Neutrophil (primary cell): ENCODE data around the gene PDGFD.

ENCODE experiments used
- H3K27ac ChIP-seq: fragments of 200-600 bp; sonication (generic); 2 replicates; pipeline ENCODE4 v1.5.1; 2016; ENCODE audit warnings: mild to moderate bottlenecking, moderate library complexity
- H3K27me3 ChIP-seq: fragments of 200-600 bp; sonication (generic); 2 replicates; pipeline ENCODE4 v1.6.0; 2016; ENCODE audit warnings: mild to moderate bottlenecking
- H3K36me3 ChIP-seq: fragments of 200-600 bp; sonication (generic); 2 replicates; pipeline ENCODE4 v1.5.1; 2017
- H3K4me1 ChIP-seq, 2 experiments: fragments of 200-600 bp in 1 of 2; sonication (generic) in 1 of 2; 1 replicate in 1 of 2; 2 replicates in 1 of 2; pipeline versions ENCODE4 v1.5.1 to v1.6.1; 2013 to 2016; ENCODE audit warnings: low read depth in 1 of 2, low read length in 1 of 2, mild to moderate bottlenecking in 1 of 2, moderate library complexity in 1 of 2; ENCODE audit not compliant: control insufficient read depth in 1 of 2, insufficient read depth in 1 of 2
- H3K4me3 ChIP-seq, 2 experiments: fragments of 200-600 bp in 1 of 2; sonication (generic) in 1 of 2; 1 replicate in 1 of 2; 2 replicates in 1 of 2; pipeline ENCODE4 v1.5.1; 2013 to 2016; ENCODE audit warnings: low read depth in 1 of 2, low read length in 1 of 2, mild to moderate bottlenecking in 1 of 2, moderate library complexity in 1 of 2
- H3K9me3 ChIP-seq: fragments of 200-600 bp; sonication (generic); 2 replicates; pipeline ENCODE4 v1.5.1; 2016
- TF ChIP-seq, protein P1 (sequence below): fragments of 200-600 bp; sonication (generic); IDR thresholded peaks from 2 replicates; pipeline ENCODE4 v1.5.1; 2016; ENCODE audit warnings: antibody characterized with exemption

PDGFD gene

DNA sequence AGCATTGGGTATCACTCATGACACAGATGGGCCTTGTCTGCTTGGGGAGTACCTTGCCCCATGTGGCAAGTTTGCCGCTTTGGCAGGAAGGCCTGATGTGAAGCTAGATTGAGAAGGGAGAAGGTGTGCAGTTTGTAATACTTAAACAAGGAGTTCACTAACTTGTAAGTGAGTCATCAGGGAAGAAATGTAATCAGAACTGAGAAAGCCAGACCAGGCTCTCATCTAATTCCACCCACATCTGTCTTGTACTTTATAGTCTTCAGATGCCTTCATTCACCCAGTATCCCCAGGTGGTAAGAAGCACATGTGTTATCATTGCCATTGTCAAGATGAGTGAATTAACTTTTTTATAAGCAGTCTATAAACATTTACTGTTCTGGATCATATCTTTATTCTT, 243.5 kb downstream of the PDGFD start:
- Histone ChIP-seq H3K27ac (no peak overlapping the region), H3K36me3 (no peaks in the 10 kb centered on the region), H3K27me3 (no peaks in the 10 kb centered on the region), H3K4me3 (no peak overlapping the region), H3K9me3 (no peaks in the 10 kb centered on the region), H3K4me1 (no peaks in the 10 kb centered on the region)
- TF ChIP-seq, protein P1, sequence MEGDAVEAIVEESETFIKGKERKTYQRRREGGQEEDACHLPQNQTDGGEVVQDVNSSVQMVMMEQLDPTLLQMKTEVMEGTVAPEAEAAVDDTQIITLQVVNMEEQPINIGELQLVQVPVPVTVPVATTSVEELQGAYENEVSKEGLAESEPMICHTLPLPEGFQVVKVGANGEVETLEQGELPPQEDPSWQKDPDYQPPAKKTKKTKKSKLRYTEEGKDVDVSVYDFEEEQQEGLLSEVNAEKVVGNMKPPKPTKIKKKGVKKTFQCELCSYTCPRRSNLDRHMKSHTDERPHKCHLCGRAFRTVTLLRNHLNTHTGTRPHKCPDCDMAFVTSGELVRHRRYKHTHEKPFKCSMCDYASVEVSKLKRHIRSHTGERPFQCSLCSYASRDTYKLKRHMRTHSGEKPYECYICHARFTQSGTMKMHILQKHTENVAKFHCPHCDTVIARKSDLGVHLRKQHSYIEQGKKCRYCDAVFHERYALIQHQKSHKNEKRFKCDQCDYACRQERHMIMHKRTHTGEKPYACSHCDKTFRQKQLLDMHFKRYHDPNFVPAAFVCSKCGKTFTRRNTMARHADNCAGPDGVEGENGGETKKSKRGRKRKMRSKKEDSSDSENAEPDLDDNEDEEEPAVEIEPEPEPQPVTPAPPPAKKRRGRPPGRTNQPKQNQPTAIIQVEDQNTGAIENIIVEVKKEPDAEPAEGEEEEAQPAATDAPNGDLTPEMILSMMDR = no peak

DNA sequence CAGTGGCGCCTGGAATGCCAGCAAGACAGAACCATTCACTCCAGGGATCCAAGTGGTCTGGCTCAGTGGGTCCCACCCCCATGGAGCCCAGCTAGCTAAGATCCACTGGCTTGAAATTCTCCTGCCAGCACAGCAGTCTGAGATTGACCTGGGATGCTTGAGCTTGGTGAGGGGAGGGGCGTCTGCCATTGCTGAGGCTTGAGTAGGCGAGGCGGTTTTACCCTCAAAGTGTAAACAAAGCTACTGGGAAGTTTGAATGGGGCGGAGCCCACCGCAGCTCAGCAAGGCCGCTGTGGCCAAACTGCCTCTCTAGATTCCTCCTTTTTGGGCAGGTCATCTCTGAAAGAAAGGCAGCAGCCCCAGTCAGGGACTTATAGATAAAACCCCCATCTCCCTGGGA, 253.2 kb downstream of the PDGFD start:
- TF ChIP-seq, protein P1 = no peak
- H3K4me1 ChIP-seq = peaks cover 21 to 24% of the 10 kb centered on the region in 2 experiments
- no peak overlapping the region for H3K4me3 ChIP-seq
- H3K27me3 ChIP-seq = no peaks in the 10 kb centered on the region
- no peaks in the 10 kb centered on the region for H3K36me3 ChIP-seq
- H3K27ac ChIP-seq = no peak overlapping the region
- no peaks in the 10 kb centered on the region for H3K9me3 ChIP-seq

DNA sequence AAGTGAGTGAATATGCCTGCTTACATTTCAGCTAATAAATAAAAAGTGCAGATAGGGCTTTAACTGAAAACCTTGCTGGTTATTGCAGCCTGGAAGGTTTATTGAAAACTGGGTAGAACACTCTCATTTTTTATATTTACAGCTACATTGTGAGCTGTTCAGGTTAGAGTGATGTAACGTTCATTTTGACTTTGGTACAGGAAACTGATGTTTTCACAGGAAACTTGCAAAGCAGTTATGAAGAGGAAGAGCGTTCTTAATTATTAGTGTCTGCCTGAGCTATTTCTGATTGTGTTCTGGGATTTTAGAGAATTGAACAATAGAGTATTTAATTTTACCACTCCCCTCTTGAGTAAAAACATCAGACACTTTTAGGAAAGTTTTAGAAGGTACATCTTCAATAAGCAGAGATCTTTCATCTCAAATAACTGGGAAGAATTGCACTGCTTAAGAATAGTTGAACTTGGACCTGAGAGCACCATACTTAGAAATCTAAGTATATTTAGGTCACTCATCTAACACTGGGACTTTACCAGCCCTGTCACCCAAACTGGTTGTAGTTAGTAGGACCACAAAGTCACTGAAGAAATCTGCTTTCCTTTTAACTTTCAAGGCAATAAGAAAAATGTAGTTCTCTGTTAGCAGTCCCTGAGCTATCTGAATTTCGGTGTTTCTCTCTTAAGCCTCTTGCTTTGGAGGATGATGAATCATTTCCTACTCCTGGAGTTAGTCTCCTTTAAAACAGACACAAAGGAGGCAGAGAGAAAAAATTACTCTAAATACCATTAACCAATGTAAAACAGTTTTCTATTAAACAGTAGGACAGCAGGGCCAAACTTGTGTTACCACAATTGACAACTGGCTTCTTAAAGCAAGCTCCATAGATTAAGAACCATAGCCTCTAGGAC, 256.1 kb downstream of the PDGFD start:
- Histone ChIP-seq H3K27ac (peak overlapping the region; percentile 62), H3K9me3 (no peaks in the 10 kb centered on the region), H3K27me3 (no peaks in the 10 kb centered on the region), H3K4me3 (no peak overlapping the region), H3K36me3 (no peaks in the 10 kb centered on the region), H3K4me1 (peaks cover 29 to 32% of the 10 kb centered on the region in 2 experiments)
- TF ChIP-seq, protein P1 = no peak

DNA sequence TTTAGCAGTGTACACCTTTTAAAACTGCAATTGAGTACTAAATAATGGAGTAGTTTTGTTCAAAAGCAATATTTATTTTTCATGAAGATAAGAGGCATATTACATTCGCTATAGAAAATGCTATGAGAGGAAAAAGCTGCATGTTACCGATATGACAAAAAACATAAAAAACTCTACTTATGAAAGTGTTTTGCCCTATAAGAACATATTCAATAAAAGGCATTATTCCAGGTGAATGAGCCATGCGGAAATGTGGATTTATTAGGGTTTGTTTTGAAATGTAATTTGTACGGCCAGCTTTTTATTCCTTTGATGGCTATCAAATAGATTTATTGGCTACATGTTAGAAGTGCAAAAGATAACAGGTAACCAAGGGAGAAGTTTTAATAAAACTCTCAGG, 256.8 kb downstream of the PDGFD start:
- Histone ChIP-seq H3K27ac (peak overlapping the region; percentile 62), H3K4me1 (peaks cover 29 to 32% of the 10 kb centered on the region in 2 experiments), H3K36me3 (no peaks in the 10 kb centered on the region), H3K27me3 (no peaks in the 10 kb centered on the region), H3K4me3 (no peak overlapping the region), H3K9me3 (no peaks in the 10 kb centered on the region)
- TF ChIP-seq, protein P1 = no peak

DNA sequence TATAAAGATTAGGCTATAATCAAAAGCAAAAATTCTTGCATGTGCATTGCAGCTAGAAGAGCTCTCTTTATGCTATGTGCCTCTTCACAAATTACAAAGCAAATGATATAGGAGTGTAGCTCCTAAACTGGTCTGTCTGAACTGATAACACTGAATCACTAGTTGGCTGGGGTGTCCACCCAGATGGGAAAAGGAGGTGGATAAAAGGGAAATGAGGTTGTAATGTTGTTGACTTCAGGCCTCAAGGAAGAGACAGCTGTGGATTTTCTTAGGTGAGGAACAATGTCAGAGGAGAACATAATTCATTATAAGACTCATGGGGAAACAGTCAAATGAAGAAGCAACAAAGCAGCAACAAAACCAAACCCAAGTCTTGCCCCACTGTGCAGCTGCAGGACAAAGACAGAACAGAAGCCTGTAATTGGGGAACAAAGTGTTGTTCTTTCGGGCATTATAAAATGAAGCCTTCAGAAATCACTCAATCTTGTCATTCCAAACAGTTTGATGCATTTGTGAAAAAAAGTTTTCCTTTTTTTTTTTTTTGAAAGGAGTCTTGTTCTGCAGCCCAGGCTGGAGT, 257.6 kb downstream of the PDGFD start:
- Histone ChIP-seq H3K4me1 (peaks cover 29 to 32% of the 10 kb centered on the region in 2 experiments), H3K27ac (peak overlapping the region; percentile 17), H3K9me3 (no peaks in the 10 kb centered on the region), H3K36me3 (no peaks in the 10 kb centered on the region), H3K4me3 (no peak overlapping the region), H3K27me3 (no peaks in the 10 kb centered on the region)
- TF ChIP-seq, protein P1 = no peak
